Measurements from ENCODE around the gene GLRX5.

DNA sequence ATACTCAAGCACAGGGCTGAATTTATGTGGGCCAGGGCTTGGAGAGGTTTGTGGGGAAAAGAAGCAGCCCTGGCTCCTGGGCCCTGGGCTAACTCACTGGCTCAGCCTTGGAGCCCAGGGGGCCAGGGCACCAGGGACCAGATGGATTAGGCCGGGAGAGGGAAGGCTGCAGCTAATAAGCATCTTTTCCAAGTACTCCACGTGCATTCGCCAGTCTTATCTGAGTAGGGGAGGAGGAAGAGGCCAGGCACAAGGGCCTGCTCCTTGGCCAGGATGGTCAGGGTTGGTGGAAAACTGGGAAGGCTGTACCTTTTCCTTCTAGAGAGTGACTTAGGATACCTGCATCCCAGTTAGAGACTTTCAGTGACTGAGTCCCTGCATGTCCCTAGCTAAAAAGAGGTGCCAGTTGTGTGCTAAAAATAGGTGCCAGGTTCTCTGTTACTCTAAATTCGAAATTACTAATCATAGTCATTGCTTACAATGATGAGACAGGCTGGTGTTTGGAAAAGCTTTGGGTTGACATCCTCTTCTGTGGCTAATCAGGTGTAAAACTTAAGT is 1.3 kb downstream of the GLRX5 start:
- no peak for TF ChIP-seq EZH2phosphoT487 (IDR thresholded peaks at IDR 0.05)
- TF ChIP-seq, protein P1, sequence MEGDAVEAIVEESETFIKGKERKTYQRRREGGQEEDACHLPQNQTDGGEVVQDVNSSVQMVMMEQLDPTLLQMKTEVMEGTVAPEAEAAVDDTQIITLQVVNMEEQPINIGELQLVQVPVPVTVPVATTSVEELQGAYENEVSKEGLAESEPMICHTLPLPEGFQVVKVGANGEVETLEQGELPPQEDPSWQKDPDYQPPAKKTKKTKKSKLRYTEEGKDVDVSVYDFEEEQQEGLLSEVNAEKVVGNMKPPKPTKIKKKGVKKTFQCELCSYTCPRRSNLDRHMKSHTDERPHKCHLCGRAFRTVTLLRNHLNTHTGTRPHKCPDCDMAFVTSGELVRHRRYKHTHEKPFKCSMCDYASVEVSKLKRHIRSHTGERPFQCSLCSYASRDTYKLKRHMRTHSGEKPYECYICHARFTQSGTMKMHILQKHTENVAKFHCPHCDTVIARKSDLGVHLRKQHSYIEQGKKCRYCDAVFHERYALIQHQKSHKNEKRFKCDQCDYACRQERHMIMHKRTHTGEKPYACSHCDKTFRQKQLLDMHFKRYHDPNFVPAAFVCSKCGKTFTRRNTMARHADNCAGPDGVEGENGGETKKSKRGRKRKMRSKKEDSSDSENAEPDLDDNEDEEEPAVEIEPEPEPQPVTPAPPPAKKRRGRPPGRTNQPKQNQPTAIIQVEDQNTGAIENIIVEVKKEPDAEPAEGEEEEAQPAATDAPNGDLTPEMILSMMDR (IDR thresholded peaks at IDR 0.05), result no peak

Measured in neural progenitor cell (in vitro differentiated cells).